Activated CD8-positive, alpha-beta memory T cell treated with anti-CD3 and anti-CD28 coated beads, Interleukin-2, amount 50 U/mL, for 24 hours (primary cell): Measurements from ENCODE around the gene KRTAP4-7.
"Not testable (repeated sequence)": the region's sequence is repeated elsewhere in the genome, so short reads cannot be mapped to it uniquely, and the experiment has no call there.

ENCODE experiments used
- DNase-seq: peaks from one replicate; pipeline ENCODE4 v3.0.0-alpha.2; 2020; ENCODE audit errors: extremely low read depth

The KRTAP4-7 gene

GRCh38 chr17:41084100-41084856 is at the start of gene KRTAP4-7:
Gene KRTAP4-7, plus strand, starts transcription at chr17:41084150. Its CDS starts 57 bp downstream, at chr17:41084207.
- DNase-seq: not testable (repeated sequence)

DNA sequence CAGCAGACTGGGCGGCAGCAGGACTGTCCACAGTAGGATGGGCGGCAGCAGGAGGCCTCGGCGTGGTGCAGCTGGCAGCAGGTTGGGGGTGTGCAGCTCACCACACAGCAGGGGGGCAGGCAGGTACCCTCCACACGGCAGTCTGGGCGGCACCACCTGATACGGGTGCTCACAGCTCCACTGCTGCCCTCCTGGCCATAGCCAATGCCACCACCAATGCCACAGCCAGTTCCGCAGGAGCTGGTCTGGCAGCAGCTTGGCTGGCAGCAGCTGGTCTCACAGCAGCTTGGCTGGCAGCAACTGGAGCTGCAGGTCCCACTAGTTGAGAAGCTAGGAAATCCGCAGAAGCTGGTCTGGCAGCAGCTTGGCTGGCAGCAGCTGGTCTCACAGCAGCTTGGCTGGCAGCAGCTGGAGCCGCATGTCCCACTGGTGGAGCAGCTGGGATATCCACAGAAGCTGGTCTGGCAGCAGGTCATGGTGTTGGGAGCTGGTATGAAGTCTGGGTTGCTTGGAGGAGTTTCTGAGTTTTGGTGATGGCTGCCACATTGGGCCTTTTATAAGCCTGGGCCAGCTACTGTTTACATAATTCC is 49.5 kb upstream of the KRTAP4-7 start, which contains the start of gene KRTAP1-3:
Gene KRTAP1-3 (minus strand): TSS at position 529 of the 590 bp plus-strand sequence. CDS start 53 bp downstream, at position 476.
- not testable (repeated sequence) for DNase-seq

GRCh38 chr17:41037853-41038350 is 46.0 kb upstream of the KRTAP4-7 start:
- no peak for DNase-seq

DNA sequence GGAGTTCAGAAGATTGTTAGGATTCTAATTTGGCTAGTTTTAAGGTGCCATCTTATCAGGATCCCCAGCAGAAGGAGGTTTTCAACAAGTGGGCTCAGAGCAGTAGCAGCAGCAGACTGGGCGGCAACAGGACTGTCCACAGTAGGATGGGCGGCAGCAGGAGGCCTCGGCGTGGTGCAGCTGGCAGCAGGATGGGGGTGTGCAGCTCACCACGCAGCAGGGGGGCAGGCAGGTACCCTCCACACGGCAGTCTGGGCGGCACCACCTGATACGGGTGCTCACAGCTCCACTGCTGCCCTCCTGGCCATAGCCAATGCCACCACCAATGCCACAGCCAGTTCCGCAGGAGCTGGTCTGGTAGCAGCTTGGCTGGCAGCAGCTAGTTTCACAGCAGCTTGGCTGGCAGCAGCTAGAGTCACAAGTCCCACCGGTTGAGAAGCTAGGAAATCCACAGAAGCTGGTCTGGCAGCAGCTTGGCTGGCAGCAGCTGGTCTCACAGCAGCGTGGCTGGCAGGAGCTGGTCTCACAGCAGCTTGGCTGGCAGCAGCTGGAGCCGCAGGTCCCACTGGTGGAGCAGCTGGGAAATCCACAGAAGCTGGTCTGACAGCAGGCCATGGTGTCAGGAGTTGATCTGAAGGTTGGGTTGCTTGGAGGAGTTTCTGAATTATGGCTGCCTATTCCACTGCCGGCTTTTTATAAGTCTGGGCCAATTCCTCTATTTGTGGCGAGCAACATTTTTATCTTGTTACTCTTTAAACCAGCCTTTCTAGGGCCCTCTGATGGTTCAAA is 43.0 kb upstream of the KRTAP4-7 start, which contains the start of gene KRTAP1-1:
Gene KRTAP1-1 (minus strand): TSS at position 668 of the 789 bp plus-strand sequence. CDS start 53 bp downstream, at position 615.
- not testable (repeated sequence) for DNase-seq

- DNase-seq: no peak
Measured at GRCh38 chr17:41042953-41043352, 41.0 kb upstream of the KRTAP4-7 start.

DNA sequence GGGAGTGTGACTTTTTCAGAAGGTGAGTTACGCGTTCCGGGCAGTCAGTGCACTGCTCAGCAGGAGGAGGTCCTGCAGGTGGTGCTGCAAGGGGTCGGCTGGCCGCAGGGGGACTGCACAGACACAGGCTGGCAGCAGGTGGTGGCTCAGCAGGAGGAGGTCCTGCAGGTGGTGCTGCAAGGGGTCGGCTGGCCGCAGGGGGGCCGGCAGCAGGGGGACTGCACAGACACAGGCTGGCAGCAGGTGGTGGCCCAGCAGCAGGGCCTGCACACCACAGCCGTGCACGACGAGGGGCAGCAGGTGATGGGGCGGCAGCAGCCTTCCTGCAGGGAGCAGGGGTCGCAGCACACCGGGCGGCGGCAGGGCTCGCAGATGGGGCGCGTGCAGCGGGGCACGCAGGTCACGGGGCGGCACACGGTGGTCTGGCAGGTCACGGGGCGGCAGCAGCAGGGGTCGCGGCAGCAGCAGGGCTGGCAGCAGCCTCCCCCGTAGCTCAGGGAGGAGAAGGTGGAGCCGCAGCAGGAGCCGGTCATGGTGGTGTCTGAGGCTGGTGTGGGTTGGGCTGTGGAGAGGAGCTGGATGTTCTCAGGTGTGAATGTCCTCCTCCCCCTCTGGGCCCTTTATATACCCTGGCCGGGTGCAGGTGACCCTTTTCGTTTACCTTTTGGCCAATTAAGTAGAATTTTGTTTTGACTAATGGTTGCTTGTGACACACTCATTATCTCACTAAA is 37.0 kb upstream of the KRTAP4-7 start, which contains the start of gene KRTAP2-1:
Gene KRTAP2-1 (minus strand): TSS at position 582 of the 731 bp plus-strand sequence. CDS start 49 bp downstream, at position 533.
- DNase-seq: not testable (repeated sequence)

DNA sequence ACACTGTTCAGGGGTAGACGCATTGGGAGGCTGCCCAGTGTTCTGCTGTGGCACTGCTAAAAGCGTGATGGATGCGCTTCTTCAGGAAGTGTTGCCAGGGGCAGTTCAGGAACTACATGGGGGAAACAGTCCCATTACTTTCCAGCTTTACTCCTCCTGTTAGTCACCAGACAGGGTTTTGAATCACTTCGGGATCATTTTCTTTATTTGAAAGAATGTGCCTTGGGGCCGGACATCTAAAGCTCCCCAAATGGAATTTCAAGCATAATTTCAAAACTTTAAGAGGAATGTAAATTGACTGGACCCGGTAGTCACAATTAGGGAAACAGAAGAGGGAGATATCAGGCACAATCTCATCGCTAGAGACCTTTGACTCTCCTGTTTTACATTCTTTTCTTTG is 35.5 kb upstream of the KRTAP4-7 start:
- DNase-seq: no peak

GRCh38 chr17:41049110-41049509 is 34.8 kb upstream of the KRTAP4-7 start:
- DNase-seq: no peak

DNA sequence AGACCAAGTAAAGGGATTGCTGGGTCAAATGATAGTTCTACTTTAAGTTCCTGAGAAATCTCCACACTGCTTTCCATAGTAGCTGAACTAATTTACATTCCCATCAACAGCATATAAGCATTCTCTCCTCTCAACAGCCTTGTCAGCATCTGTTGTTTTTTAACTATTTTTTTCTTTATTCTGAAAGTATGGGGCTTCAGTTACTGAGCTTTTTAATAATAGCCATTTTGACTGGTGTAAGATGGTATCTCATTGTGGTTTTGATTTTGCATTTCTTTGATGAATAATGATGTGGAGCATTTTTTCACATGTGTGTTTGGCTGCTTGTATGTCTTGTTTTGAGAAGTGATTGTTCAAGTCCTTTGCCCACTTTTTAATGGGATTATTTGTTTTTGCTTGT is 31.4 kb upstream of the KRTAP4-7 start:
- DNase-seq: no peak

DNA sequence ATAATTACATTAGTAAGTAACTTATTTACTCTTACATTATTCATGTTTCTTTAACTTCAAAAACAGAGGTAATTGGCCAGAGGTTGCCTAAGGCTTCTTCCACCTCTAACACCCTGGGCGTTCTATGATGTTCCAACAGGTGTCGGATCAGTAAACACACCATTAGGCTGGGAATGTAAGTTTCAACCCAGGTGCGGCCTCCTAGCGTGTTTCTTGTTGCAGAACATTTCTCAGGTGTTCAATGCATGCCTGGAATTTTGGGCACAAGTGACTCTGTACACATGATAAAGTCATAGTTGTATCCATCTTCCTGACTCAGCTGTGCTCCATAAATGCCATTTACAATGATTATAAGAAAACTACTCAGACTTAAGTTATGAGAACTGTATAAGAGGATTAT is 29.9 kb upstream of the KRTAP4-7 start:
- no peak for DNase-seq

GRCh38 chr17:41054556-41054955 is 29.4 kb upstream of the KRTAP4-7 start:
- not testable (repeated sequence) for DNase-seq

- DNase-seq: not testable (repeated sequence)
Measured at GRCh38 chr17:41055130-41055529, 28.8 kb upstream of the KRTAP4-7 start, which contains the start of gene KRTAP2-2. Gene KRTAP2-2, minus strand, starts transcription at chr17:41055230. Its CDS starts 19 bp downstream, at chr17:41055211.

DNA sequence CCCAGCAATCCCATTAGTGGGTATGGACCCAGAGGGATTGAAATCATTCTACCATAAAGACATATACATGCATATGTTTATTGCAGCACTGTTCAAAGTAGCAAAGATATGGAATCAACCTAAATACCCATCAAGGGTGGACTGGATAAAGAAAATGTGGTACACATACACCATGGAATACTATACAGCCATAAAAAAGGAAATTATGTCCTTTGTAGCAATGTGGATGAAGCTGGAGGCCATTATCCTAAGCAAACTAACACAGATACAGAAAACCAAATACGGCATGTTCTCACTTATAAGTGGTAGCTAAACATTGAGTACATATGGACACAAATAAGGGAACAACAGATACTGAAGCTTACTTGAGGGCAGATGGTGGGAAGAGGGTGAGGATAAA is 26.4 kb upstream of the KRTAP4-7 start:
- DNase-seq: no peak

DNA sequence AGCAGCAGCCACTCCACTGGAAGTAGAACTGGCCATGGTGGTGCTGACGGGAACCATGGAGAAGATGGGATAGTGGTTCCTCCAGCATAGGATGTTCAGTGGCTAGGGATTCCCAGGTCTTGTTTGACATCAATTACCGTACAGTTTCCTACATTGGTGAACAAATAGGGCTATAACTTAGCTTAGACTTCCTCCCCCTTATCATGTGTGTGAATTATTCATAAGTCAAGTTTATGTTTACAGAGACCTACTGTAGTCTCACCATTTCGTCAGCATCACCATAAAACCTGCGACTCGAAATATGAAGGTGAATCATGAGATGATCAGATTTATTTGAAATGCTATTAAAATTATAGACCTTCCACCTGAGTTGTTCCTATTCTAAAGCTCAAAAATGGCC is 25.2 kb upstream of the KRTAP4-7 start:
- DNase-seq: no peak

DNA sequence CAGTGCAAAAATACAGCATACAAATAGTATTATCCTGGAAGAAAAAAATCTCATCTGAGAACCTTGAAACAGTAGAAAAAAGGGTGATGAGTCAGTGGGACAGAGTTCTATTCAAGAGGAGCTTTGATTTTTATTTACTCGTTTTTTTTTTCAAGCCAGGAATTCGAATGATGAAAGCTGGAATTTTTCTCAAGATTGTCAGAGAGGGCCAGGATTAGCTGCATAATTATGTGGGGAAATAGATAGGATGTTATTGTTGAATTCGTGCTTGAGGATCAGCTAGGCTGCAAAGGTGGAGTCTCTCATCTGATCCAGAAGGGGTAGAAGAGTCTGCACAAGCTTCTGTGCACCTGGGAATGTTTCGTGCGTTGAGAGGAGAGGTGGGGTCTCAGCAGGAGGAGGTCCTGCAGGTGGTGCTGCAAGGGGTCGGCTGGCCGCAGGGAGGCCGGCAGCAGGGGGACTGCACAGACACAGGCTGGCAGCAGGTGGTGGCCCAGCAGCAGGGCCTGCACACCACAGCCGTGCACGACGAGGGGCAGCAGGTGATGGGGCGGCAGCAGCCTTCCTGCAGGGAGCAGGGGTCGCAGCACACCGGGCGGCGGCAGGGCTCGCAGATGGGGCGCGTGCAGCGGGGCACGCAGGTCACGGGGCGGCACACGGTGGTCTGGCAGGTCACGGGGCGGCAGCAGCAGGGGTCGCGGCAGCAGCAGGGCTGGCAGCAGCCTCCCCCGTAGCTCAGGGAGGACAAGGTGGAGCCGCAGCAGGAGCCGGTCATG is 24.5 kb upstream of the KRTAP4-7 start:
- DNase-seq: not testable (repeated sequence)

DNA sequence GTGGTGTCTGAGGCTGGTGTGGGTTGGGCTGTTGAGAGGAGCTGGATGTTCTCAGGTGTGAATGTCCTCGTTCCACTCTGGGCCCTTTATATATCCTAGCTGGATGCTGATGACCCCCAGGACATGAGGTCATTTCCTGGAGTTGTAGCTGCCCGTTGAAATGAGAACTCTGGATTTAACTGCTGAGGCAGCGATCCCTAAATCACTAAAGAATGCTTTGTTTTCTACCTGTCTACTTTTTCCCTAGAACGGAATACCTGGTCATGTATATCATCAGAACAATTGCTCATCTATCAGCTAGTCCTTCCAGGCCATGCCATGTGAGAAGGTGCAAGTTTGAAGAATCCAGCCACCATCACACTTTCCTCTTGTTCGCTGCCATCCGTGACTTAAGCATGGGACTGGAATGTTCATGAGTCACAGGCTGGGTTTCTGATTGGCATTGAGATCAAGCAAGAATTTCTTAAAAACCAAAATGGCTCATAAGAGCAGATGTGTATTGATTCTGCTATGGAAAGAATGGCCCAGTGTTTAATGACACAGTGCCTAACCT is 23.8 kb upstream of the KRTAP4-7 start, which contains the start of gene KRTAP2-3:
Gene KRTAP2-3 (minus strand): TSS at position 63 of the 553 bp plus-strand sequence. CDS start 64 bp downstream, outside the sequence.
- DNase-seq: no peak

- DNase-seq: no peak
Measured at GRCh38 chr17:41061964-41062363, 22.0 kb upstream of the KRTAP4-7 start.

GRCh38 chr17:41063449-41063848 is 20.5 kb upstream of the KRTAP4-7 start:
- no peak for DNase-seq

DNA sequence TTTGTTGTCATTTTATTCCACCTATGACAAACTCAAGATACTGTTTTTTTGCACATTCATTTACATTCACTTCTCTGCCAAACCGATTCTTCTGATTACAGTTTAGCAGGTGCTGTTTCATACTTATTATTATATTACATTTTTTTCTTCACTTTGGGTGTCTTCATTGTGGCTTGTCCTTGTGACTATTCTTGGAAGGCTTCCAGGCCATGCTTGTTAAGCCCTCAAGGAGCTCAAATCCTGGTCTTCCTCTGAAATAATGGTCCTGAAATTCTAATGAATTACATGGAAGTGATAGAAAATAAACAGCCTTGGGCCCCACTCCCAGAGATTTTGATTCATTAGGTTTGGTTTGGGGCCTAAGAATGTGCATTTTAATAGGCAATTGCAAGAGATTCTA is 19.6 kb upstream of the KRTAP4-7 start:
- no peak for DNase-seq
